Neural cell (in vitro differentiated cells): Measurements from ENCODE around the gene SRCIN1. TPM values are rescaled to one million over a fixed set of nuclear protein-coding genes. Genes with fewer than 3 reads are reported as not detected.

ENCODE experiments used
- H2AFZ ChIP-seq: fragments of 200-600, 300-800 bp; sonication (generic), shearing (Covaris generic); 2 replicates; pipeline ENCODE4 v1.6.0; 2014; ENCODE audit warnings: low read depth, mild to moderate bottlenecking, antibody characterized with exemption, low read length, moderate library complexity
- H3F3A ChIP-seq: fragments of 200-600 bp; shearing (Covaris generic); 2 replicates; pipeline ENCODE4 v1.6.1; 2016; ENCODE audit warnings: mild to moderate bottlenecking, moderate library complexity, mixed read lengths, antibody characterized with exemption, low read length; ENCODE audit not compliant: insufficient read depth, poor library complexity, severe bottlenecking
- H3K27ac ChIP-seq: fragments of 200-600, 300-800 bp; sonication (generic), shearing (Covaris generic); 2 replicates; pipeline ENCODE4 v1.5.1; 2014; ENCODE audit warnings: mild to moderate bottlenecking, low read length, moderate library complexity
- H3K27me3 ChIP-seq: fragments of 300-800, 200-600 bp; sonication (generic), shearing (Covaris generic); 2 replicates; pipeline ENCODE4 v1.6.0; 2014; ENCODE audit warnings: mild to moderate bottlenecking, low read depth, low read length, moderate library complexity; ENCODE audit not compliant: insufficient read depth
- H3K36me3 ChIP-seq: fragments of 300-800, 200-600 bp; sonication (generic), shearing (Covaris generic); 2 replicates; pipeline ENCODE4 v1.5.1; 2014; ENCODE audit warnings: mild to moderate bottlenecking, antibody characterized with exemption, low read length, moderate library complexity; ENCODE audit not compliant: insufficient read depth
- H3K4me2 ChIP-seq: fragments of 300-800, 200-600 bp; sonication (generic), shearing (Covaris generic); 2 replicates; pipeline ENCODE4 v1.6.0; 2014; ENCODE audit warnings: mild to moderate bottlenecking, low read length
- H3K4me3 ChIP-seq: fragments of 300-800, 200-600 bp; sonication (generic), shearing (Covaris generic); 2 replicates; pipeline ENCODE4 v1.5.1; 2014; ENCODE audit warnings: mild to moderate bottlenecking, low read length, moderate library complexity
- H3K79me2 ChIP-seq: fragments of 200-600 bp; shearing (Covaris generic); replicated peaks from 2 replicates; pipeline ENCODE4 v1.6.0; 2014; ENCODE audit warnings: mild to moderate bottlenecking, low read length, moderate library complexity; ENCODE audit not compliant: insufficient read depth
- H3K9ac ChIP-seq: fragments of 300-800, 200-600 bp; sonication (generic), shearing (Covaris generic); 2 replicates; pipeline ENCODE4 v1.6.1; 2016; ENCODE audit warnings: mild to moderate bottlenecking, low read length, mixed read lengths
- H3K9me2 ChIP-seq: fragments of 200-600 bp; shearing (Covaris generic); 2 replicates; pipeline ENCODE4 v1.6.1; 2016; ENCODE audit warnings: mild to moderate bottlenecking, low read length, mixed read lengths; ENCODE audit not compliant: insufficient read depth
- H3K9me3 ChIP-seq: fragments of 200-600, 300-800 bp; sonication (generic), shearing (Covaris generic); 2 replicates; pipeline ENCODE4 v1.6.1; 2016; ENCODE audit warnings: mild to moderate bottlenecking, mixed run types, low read length, moderate library complexity, mixed read lengths
- H4K20me1 ChIP-seq: fragments of 200-600 bp; shearing (Covaris generic); 2 replicates; pipeline ENCODE4 v1.6.1; 2016; ENCODE audit warnings: mild to moderate bottlenecking, mixed run types; ENCODE audit not compliant: insufficient read depth
- CTCF ChIP-seq: fragments of 450-650 bp; IDR thresholded peaks from 2 replicates; pipeline ENCODE4 v1.5.1; 2014; ENCODE audit warnings: antibody characterized with exemption, mild to moderate bottlenecking, moderate library complexity; ENCODE audit not compliant: poor library complexity, severe bottlenecking
- EP300 ChIP-seq: fragments of 450-650 bp; conservative IDR thresholded peaks from 2 replicates; pipeline ENCODE4 v1.6.1; 2014; ENCODE audit warnings: antibody characterized with exemption, mild to moderate bottlenecking, moderate library complexity; ENCODE audit not compliant: poor library complexity, severe bottlenecking
- EZH2 ChIP-seq: fragments of 200-600, 300-800 bp; shearing (Covaris generic), sonication (generic); IDR thresholded peaks from 2 replicates; pipeline ENCODE4 v1.6.1; 2014; ENCODE audit warnings: antibody characterized with exemption, low read length, borderline replicate concordance, mild to moderate bottlenecking; ENCODE audit not compliant: insufficient read depth, poor library complexity, severe bottlenecking
- MXI1 ChIP-seq: fragments of 450-650 bp; conservative IDR thresholded peaks from 2 replicates; pipeline ENCODE4 v1.6.1; 2014; ENCODE audit warnings: antibody characterized with exemption, mild to moderate bottlenecking; ENCODE audit not compliant: poor library complexity, severe bottlenecking
- POLR2AphosphoS5 ChIP-seq: IDR thresholded peaks from 2 replicates; pipeline ENCODE4 v1.6.1; 2012
- RAD21 ChIP-seq: fragments of 450-650 bp; conservative IDR thresholded peaks from 2 replicates; pipeline ENCODE4 v1.6.1; 2014; ENCODE audit warnings: antibody characterized with exemption, mild to moderate bottlenecking, moderate library complexity
- REST ChIP-seq: IDR thresholded peaks from 2 replicates; pipeline ENCODE4 v1.6.1; 2012; ENCODE audit warnings: borderline replicate concordance
- SMC3 ChIP-seq: fragments of 450-650 bp; conservative IDR thresholded peaks from 2 replicates; pipeline ENCODE4 v1.6.1; 2014; ENCODE audit warnings: antibody characterized with exemption, mild to moderate bottlenecking, moderate library complexity; ENCODE audit not compliant: poor library complexity
- TAF1 ChIP-seq: IDR thresholded peaks from 2 replicates; pipeline ENCODE4 v1.6.1; 2012; ENCODE audit warnings: low read depth
- polyA plus RNA-seq: library from polyadenylated mRNA; depleted of rRNA; stranded (reverse); fragments of >200 nt; gene quantifications from 2 replicates; pipeline ENCODE4 v1.2.3, GENCODE V29; 2014

The SRCIN1 gene
- polyA plus RNA-seq, 1 donor from 2014 or later = 18.0 TPM

GRCh38 chr17:38557396-38557795 is 48.4 kb downstream of the SRCIN1 start:
- Histone ChIP-seq H3K4me3 (no peak overlapping the region), H3K4me2 (no peak overlapping the region)
- no peak for TF ChIP-seq TAF1
- no peak for TF ChIP-seq CTCF
- TF ChIP-seq RAD21 = no peak
- no peak for TF ChIP-seq EZH2
- TF ChIP-seq POLR2AphosphoS5 = no peak
- no peak for TF ChIP-seq EP300
- no peak for TF ChIP-seq SMC3
- no peak for TF ChIP-seq MXI1
- no peak for TF ChIP-seq REST

GRCh38 chr17:38556239-38556638 is 49.5 kb downstream of the SRCIN1 start:
- TF ChIP-seq SMC3 (no peak), TAF1 (no peak), POLR2AphosphoS5 (no peak), EP300 (no peak), MXI1 (no peak), REST (no peak), CTCF (no peak), RAD21 (no peak), EZH2 (no peak)
- no peak overlapping the region for H3K4me2 ChIP-seq
- no peak overlapping the region for H3K27ac ChIP-seq
- peaks cover 6% of the 10 kb centered on the region for H3F3A ChIP-seq
- no peak overlapping the region for H3K4me3 ChIP-seq
- no peak overlapping the region for H2AFZ ChIP-seq
- no peak overlapping the region for H3K9ac ChIP-seq
- H3K9me3 ChIP-seq = no peaks in the 10 kb centered on the region
- no peaks in the 10 kb centered on the region for H3K9me2 ChIP-seq
- peaks cover 9% of the 10 kb centered on the region for H4K20me1 ChIP-seq
- H3K79me2 ChIP-seq = no peaks in the 10 kb centered on the region
- no peaks in the 10 kb centered on the region for H3K27me3 ChIP-seq
- H3K36me3 ChIP-seq = peaks cover 6% of the 10 kb centered on the region

More at GRCh38 chr17:38557396-38557795, 48.4 kb downstream of the SRCIN1 start:
- peaks cover 9% of the 10 kb centered on the region for H4K20me1 ChIP-seq
- H3F3A ChIP-seq = peaks cover 6% of the 10 kb centered on the region
- no peak overlapping the region for H3K9ac ChIP-seq
- peaks cover 3% of the 10 kb centered on the region for H3K27me3 ChIP-seq
- no peaks in the 10 kb centered on the region for H3K79me2 ChIP-seq
- no peak overlapping the region for H3K27ac ChIP-seq
- H3K9me2 ChIP-seq = no peaks in the 10 kb centered on the region
- H2AFZ ChIP-seq = no peak overlapping the region
- peaks cover 6% of the 10 kb centered on the region for H3K36me3 ChIP-seq
- no peaks in the 10 kb centered on the region for H3K9me3 ChIP-seq
